Renal pelvis (tissue), 4 donors: ENCODE results near the gene EHHADH. TPM values are rescaled to one million over a fixed set of nuclear protein-coding genes. Genes with fewer than 3 reads are reported as not detected.

ENCODE experiments used
- DNase-seq: peaks from one replicate; pipeline ENCODE4 v3.0.0-alpha.2; 2013
- polyA plus RNA-seq, 3 donors: library from polyadenylated mRNA; unstranded; fragments of 120-200 nt; gene quantifications; one replicate each; pipeline ENCODE4 v1.2.1, GENCODE V29; 2013; ENCODE audit not compliant: insufficient read length in 3 of 3

The EHHADH gene
- polyA plus RNA-seq, 3 donors: 21.8 to 31.3 (median 28.9) TPM

GRCh38 chr3:185204894-185205293 is 49.0 kb downstream of the EHHADH start:
- DNase-seq: no peak

GRCh38 chr3:185200639-185201038 is 53.2 kb downstream of the EHHADH start:
- no peak for DNase-seq

GRCh38 chr3:185199671-185200070 is 54.2 kb downstream of the EHHADH start:
- DNase-seq: no peak

DNA sequence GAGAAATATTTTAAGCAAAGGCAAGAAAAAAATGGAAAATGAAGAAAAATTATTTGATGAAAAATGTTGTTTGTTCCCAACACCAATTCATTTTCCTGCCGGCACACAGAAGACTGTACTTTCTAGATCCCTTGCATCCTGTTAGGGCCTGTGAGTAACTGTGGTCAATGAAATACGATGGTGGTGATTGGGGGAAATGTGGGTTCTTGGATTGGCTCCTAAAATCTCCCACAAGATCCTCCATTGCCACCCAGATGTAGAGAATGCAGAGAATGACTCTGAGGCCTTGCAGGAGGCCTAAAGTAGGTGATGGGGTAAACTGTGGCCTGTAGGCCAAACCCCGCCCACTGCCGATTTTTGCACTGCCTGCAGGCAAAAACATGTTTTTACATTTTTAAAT is 54.6 kb downstream of the EHHADH start:
- DNase-seq: no peak

DNA sequence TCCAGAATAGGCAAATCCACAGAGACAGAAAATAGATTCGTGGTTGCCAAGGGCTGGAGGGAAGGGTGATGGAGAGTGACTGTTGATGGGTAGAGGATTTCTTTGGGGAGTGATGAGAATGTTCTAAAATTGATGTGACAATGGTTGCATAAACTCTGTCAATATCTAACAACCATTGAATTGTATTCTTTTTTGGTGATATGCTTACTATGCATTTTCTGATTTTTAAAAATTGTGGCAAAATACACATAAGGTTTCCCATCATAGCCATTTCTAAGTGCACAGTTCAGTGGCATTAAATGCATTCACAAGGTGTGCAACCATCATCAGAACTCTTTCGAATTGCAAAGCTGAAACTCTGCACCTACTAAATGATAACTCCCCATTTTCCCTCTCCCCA is 56.8 kb downstream of the EHHADH start:
- DNase-seq: no peak

DNA sequence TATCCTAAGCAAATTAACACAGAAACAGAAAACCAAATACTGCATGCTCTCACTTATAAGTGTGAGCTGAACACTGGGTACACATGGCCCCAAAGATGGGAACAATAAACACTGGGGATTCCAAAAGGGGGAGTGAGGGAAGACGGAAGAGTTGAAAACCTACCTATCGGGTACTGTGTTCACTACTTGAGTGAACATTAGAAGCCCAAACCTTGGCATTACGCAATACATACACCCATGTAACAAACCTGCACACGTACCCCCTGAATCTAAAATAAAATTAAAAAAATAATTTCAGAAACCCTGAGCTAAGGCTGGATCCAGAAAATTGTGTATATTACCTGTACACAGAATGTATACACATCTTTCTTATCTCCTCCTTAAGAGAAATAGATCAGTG is 58.2 kb downstream of the EHHADH start:
- no peak for DNase-seq

- no peak for DNase-seq
Observed at GRCh38 chr3:185188816-185189215, 65.0 kb downstream of the EHHADH start.

- DNase-seq: no peak
Observed at GRCh38 chr3:185187391-185187790, 66.5 kb downstream of the EHHADH start.

GRCh38 chr3:185176750-185177359 is 77.0 kb downstream of the EHHADH start:
- DNase-seq: peak; percentile 57

GRCh38 chr3:185175370-185175987 is 78.4 kb downstream of the EHHADH start:
- peak; percentile 51 for DNase-seq

GRCh38 chr3:185172086-185173049 is 81.5 kb downstream of the EHHADH start:
- DNase-seq: no peak

DNA sequence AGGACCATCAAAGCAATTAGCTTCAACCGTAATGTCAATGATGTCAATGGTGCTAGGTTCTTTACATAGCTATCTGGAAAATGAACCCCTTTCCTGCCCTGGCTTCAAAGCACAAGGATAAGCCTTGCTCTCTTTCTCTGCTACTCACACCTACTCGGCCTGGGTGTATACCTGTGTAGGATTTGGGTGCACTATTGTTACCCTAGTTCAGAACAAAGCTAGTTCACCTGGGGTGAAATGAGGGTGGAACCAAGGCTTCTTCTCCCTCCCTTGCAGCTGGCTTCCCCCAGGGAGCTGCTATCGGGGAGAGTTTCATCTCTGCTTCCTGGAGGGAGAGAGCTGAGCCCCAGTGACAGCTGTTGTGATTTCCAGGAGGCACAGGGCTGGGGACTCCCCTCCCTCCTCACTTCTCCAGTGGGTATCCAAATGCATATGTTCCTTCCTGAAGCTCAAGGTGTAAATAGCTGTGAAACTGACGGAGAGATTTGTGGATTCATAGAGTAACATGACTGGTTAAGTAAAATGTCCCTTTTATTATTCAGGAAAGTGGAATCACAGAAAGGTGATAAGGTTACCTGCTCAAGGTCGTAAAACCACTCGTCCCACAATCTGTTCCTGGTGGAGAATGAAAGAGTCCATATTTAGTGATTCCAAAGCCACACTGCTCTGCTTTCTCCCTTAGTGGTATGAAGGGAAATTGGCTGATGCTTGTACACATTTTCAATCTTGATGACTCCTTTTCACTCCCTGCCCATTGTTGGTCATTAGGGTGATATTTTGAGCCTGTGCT is 89.2 kb downstream of the EHHADH start:
- no peak for DNase-seq

DNA sequence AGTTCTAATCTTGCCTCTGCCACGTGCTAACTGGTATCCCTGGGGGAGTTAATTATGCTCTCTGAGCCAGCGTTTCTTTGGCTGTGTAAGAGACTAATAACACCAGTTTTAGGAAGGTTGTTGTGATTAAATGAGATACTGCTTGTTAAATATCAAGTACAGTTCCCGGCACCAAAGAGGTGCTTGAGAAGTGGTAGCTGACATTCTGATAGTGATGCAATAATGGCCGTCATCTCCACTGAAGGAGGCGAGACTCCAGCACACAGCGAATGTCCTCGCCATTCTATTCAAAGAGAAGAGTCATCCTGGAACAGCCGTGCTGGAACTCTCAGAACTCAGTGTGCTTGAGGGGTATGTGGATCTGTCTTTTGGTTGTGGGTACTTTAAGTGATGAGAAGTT is 91.2 kb downstream of the EHHADH start:
- DNase-seq: no peak

GRCh38 chr3:185161761-185162160 is 92.1 kb downstream of the EHHADH start:
- DNase-seq: no peak

- no peak for DNase-seq
Observed at GRCh38 chr3:185157347-185157746, 96.5 kb downstream of the EHHADH start.

DNA sequence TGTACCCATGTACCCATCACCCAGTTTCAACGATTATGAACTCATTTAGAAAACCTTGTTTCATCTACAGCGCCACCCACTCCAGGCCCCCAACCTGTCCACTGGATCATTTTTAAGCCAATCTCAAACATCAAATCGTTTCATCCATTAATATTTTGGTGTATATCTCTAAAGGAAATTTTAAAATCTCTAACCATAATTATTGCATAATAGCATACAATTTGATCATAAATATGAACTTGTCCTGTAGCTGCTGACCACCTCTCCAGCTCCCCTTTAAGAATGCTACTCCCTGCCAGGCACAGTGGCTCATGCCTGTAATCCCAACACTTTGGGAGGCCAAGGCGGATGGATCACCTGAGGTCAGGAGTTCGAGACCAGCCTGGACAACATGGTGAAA is 98.2 kb downstream of the EHHADH start:
- DNase-seq: no peak

GRCh38 chr3:185153861-185154629 is 99.8 kb downstream of the EHHADH start:
- no peak for DNase-seq

GRCh38 chr3:185153171-185153771 is 100.6 kb downstream of the EHHADH start:
- DNase-seq: peak; percentile 38

- peak; percentile 62 for DNase-seq
Observed at GRCh38 chr3:185152410-185153170, 101.3 kb downstream of the EHHADH start, which contains the start of gene C3orf70. Gene C3orf70, minus strand, starts transcription at chr3:185153060. Its CDS starts 237 bp downstream, at chr3:185152823.

DNA sequence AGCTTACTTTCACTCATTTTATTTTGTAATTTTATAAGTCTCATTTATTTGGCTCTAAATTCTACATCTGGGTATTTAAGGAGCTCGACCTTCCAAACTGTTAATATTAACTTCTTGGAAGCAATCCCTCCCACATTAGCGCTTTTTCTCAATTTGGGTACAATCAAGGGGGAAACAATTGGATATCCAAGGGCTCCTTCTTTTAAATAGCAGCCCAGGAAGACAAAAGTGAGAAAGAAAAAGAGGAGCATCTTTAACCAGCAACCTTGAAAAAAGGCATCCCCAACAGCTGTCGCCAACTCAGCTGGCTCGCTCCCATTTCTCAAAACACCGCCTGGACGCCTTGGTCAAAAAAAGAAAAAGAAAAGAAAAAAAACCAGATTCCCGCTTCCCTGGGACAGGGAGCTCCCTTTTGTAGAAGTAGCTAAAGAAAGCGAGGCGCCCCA is 101.9 kb downstream of the EHHADH start:
- DNase-seq: no peak
